NT2/D1 (cell line): ENCODE measurements around the gene NANP.
"Not testable (repeated sequence)": the region's sequence is repeated elsewhere in the genome, so short reads cannot be mapped to it uniquely, and the experiment has no call there.

Experiments
- DNase-seq: peaks from one replicate; pipeline ENCODE4 v3.0.0-alpha.2; 2011; ENCODE audit warnings: low read depth, low spot score
- H3K27me3 ChIP-seq: 2 replicates; pipeline ENCODE4 v1.6.0; 2011; ENCODE audit warnings: mild to moderate bottlenecking; ENCODE audit not compliant: insufficient read length, insufficient read depth
- H3K36me3 ChIP-seq: 2 replicates; pipeline ENCODE4 v1.6.1; 2011; ENCODE audit warnings: mild to moderate bottlenecking, low read length, mixed read lengths; ENCODE audit not compliant: insufficient read depth, insufficient read length
- H3K4me1 ChIP-seq: 2 replicates; pipeline ENCODE4 v1.5.1; 2011; ENCODE audit not compliant: insufficient read depth, insufficient read length
- H3K4me3 ChIP-seq: 2 replicates; pipeline ENCODE4 v1.5.1; 2011; ENCODE audit warnings: low read depth; ENCODE audit not compliant: insufficient read length
- H3K9ac ChIP-seq: 2 replicates; pipeline ENCODE4 v1.6.0; 2011; ENCODE audit warnings: low read depth; ENCODE audit not compliant: insufficient read length
- H3K9me3 ChIP-seq: 2 replicates; pipeline ENCODE4 v1.5.1; 2011; ENCODE audit warnings: mild to moderate bottlenecking, low read length; ENCODE audit not compliant: insufficient read depth
- SUZ12 ChIP-seq: IDR thresholded peaks from 2 replicates; pipeline ENCODE4 v1.6.1; 2011; ENCODE audit not compliant: insufficient read length, insufficient read depth; ENCODE audit errors: extremely low read depth
- YY1 ChIP-seq: IDR thresholded peaks from 2 replicates; pipeline ENCODE4 v1.6.1; 2011; ENCODE audit not compliant: insufficient read length, insufficient read depth
- ZNF274 ChIP-seq: IDR thresholded peaks from 2 replicates; pipeline ENCODE4 v1.6.1; 2011; ENCODE audit warnings: mild to moderate bottlenecking, low read depth, low read length

NANP gene

DNA sequence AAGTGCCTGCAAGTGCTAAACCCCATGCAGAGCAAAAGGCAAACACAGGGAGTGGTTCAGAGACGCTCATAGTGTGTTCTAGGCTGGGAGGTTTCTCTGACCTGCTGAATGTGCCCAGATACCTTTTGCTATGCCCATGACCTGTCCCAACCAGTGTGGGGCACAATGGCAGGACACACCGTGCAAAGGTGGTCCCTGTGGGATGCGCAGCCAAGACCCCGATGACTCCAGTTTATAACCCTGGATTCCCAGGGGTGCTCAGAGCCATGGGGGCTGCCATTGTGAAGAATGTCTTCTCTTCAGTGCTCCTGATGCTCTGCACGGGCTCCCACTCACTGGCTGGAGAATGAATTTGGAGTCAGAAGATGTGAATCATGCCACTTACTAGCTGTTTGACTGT, 36.3 kb downstream of the NANP start:
- H3K9ac ChIP-seq = no peak overlapping the region
- H3K27me3 ChIP-seq = no peaks in the 10 kb centered on the region
- no peak overlapping the region for H3K4me3 ChIP-seq
- no peaks in the 10 kb centered on the region for H3K9me3 ChIP-seq
- DNase-seq = no peak
- H3K4me1 ChIP-seq = peaks cover 3% of the 10 kb centered on the region
- TF ChIP-seq ZNF274 = no peak
- TF ChIP-seq SUZ12 = no peak
- TF ChIP-seq YY1 = no peak
- H3K36me3 ChIP-seq = no peaks in the 10 kb centered on the region

DNA sequence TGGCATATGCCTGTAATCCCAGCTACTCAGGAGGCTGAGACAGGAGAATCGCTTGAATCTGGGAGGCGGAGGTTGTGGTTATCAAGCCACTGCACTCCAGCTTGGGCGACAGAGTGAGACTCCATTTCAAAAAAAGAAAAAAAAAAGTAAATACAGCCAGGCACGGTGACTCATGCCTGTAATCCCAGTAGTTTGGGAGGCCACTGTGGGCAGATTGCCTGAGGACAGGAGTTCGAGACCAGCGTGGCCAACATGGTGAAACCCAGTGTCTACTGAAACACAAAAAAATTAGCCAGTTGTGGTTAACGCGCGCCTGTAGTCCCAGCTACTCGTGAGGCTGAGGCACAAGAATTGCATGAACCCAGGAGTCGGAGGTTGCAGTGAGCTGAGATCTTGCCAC, 36.9 kb downstream of the NANP start:
- H3K4me1 ChIP-seq = peaks cover 3% of the 10 kb centered on the region
- no peaks in the 10 kb centered on the region for H3K36me3 ChIP-seq
- DNase-seq = no peak
- TF ChIP-seq ZNF274 = no peak
- TF ChIP-seq SUZ12 = no peak
- no peak for TF ChIP-seq YY1
- H3K9ac ChIP-seq = no peak overlapping the region
- H3K9me3 ChIP-seq = no peaks in the 10 kb centered on the region
- H3K27me3 ChIP-seq = no peaks in the 10 kb centered on the region
- no peak overlapping the region for H3K4me3 ChIP-seq

DNA sequence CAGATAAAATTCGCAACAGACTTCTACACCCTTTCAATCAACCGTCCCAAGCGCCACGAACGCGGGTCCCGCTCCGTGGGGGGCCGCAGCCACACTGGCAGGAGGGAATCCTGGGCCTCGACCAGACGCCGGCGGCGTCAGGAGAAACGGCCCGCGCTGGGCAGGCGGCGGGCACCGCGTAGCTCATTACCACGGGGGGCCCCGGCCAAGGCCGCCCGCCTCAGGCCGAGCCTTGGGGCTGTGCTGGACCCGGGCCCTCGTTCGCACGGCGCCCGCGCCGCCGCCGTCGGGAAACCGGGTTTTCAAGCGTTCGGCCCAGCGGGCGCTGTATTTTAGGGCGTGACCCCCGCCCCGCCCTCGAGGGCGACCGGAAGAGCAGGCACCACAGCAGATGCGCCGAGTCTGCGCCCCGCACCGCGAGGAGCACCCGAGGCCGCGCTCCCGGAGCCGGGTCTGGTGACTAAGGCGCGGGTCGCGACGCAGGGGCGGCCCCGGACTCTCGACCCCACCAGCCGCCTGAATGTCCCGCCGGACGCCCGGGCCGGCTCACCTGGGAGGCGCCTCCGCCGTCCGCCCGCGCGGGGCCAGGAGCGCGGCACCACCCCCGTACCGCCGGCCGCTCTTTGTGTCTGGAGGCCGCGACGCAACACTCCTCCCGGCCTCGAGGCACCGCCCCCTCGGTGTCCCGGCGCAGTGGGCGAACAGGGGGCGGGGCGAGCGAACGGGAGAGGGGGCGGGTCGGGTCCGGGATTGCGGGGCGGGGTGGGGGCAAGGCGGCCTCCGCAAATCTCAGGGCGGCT, 38.7 kb downstream of the NANP start, which contains the start of gene NINL:
Gene NINL (minus strand): TSS at position 627 of the 800 bp plus-strand sequence. CDS start 58,944 bp downstream, outside the sequence.
- no peak for TF ChIP-seq SUZ12
- no peak for TF ChIP-seq ZNF274
- no peak for TF ChIP-seq YY1
- H3K4me3 ChIP-seq = peak within 1 kb of the TSS; percentile 78
- no peaks in the 10 kb centered on the region for H3K27me3 ChIP-seq
- H3K36me3 ChIP-seq = peaks cover 9% of the 10 kb centered on the region
- H3K4me1 ChIP-seq = peaks cover 8% of the 10 kb centered on the region
- no peaks in the 10 kb centered on the region for H3K9me3 ChIP-seq
- peak; percentile 44 for DNase-seq
- H3K9ac ChIP-seq = peak within 1 kb of the TSS; percentile 89

DNA sequence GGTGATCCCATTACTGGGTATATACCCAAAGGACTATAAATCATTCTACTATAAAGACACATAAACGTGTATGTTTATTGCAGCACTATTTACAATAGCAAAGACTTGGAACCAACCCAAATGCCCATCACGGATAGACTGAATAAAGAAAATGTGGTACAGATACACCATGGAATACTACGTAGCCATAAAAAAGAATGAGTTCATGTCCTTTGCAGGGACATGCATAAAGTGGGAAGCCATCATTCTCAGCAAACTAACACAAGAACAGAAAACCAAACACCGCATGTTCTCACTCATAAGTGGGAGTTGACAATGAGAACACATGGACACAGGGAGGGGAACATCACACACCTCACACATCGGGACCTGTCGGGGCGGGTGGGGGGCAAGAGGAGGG, 40.2 kb downstream of the NANP start:
- H3K27me3 ChIP-seq, H3K9ac ChIP-seq, H3K4me3 ChIP-seq, H3K9me3 ChIP-seq, DNase-seq: not testable (repeated sequence)
- Histone ChIP-seq H3K36me3 (peaks cover 15% of the 10 kb centered on the region), H3K4me1 (peaks cover 13% of the 10 kb centered on the region)

DNA sequence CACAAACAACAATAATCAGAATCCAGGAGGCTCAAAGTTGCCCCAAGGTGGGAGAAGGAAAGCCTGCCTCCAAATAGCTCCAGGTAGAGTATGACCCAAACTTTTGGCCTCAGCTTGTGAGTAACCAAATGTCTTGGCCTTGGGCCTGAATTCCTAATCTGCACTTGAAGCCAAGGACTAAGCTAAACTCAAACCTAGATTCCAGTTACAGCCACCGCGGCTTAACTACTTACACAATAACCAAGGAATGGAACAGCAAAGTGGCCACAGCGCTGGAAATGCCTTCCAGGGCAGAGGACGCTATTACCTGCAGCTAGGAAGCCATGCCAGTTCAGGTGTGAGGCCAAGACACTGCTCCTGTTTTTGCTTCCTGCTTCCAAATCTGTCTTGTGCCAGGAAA, 43.1 kb downstream of the NANP start:
- Histone ChIP-seq H3K27me3 (no peaks in the 10 kb centered on the region), H3K4me1 (peaks cover 10% of the 10 kb centered on the region), H3K36me3 (peaks cover 30% of the 10 kb centered on the region), H3K9me3 (no peaks in the 10 kb centered on the region), H3K4me3 (no peak overlapping the region), H3K9ac (no peak overlapping the region)
- no peak for DNase-seq
- TF ChIP-seq SUZ12 (no peak), ZNF274 (no peak), YY1 (no peak)

DNA sequence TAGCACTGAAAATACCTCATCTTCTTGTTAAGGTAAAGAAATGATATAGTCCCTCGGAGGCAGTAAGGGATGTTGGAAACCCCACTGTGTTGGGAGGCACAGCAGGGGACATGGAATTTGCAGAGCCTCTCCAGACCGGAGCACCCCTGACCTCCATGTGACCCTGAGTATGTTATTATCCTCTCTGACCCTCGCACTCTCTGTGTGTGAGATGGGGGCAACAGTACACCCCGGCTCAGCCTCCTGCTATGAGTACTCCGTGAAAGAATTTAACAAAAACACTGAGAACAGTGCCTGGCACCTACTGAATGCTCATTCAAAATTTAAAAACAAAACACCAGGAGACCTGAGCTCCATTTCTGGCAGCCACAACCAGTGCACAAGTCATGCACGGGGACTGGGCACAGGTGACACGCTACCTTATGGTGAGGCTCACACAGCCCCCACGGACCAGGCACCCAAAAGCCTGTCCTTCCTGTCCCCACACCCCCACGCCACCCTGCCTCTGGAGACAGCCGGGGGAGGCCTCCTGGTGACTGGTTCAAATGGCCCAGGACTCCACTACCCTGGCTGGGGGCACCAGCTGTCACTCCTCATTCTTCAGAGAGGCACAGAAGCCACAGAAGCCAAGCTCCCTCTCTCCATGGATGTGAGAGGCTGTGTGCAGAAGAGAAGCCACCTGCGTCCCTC, 44.6 kb downstream of the NANP start:
- peaks cover 10% of the 10 kb centered on the region for H3K4me1 ChIP-seq
- H3K4me3 ChIP-seq = no peak overlapping the region
- no peaks in the 10 kb centered on the region for H3K9me3 ChIP-seq
- no peaks in the 10 kb centered on the region for H3K27me3 ChIP-seq
- no peak overlapping the region for H3K9ac ChIP-seq
- DNase-seq = no peak
- peaks cover 30% of the 10 kb centered on the region for H3K36me3 ChIP-seq
- no peak for TF ChIP-seq SUZ12

DNA sequence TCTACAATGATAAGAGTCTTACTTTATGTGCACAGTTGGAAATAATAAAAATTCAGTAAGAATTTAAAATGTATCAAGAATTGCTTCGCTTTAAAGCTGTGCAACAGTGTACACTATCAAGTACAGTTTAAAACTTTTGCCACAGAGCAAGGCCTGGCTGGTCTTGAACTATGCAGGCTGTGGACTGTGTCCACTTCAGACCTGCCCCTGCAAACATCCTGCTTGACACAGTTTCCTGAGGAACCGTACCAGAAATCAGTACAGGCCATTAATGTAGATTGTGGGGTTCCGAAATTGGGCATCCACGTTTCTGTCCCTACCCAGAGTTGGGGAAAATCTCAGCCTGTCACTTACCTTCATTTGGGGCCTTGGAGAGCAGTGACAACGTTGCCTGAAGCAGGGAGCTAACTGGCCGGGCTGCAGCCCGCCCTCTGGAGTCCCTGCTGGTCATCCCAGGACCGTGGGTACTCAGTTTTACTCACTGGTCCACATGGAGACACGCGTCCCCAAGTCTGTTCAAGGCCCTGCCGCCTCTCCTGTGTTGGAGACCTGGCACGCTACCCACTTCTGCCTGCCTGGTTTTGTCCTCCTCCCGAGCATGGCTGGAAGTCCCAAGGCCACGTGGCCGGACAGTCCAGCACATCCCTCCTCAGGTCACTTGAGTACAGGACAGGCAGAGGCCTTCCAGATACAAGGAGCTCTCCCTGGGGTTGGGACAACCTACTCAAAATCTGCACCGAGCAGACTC, 46.9 kb downstream of the NANP start:
- DNase-seq = no peak
- no peak overlapping the region for H3K9ac ChIP-seq
- TF ChIP-seq SUZ12 (no peak), ZNF274 (no peak), YY1 (no peak)
- peaks cover 10% of the 10 kb centered on the region for H3K4me1 ChIP-seq
- no peaks in the 10 kb centered on the region for H3K27me3 ChIP-seq
- H3K36me3 ChIP-seq = peaks cover 36% of the 10 kb centered on the region
- H3K9me3 ChIP-seq = no peaks in the 10 kb centered on the region
- no peak overlapping the region for H3K4me3 ChIP-seq
